HG03558 (cell line): ENCODE results near the gene NPPA.

Experiments used
- ATAC-seq: cut with Tn5 transposase; IDR thresholded peaks from one replicate; pipeline ENCODE4 v1.9.1; 2021; ENCODE audit warnings: moderate number of reproducible peaks; ENCODE audit not compliant: unreplicated experiment; ENCODE audit errors: extremely low read depth

The NPPA gene

GRCh38 chr1:11796036-11796828 is 51.4 kb downstream of the NPPA start:
- ATAC-seq = no peak
